Heart right ventricle (tissue), 16 donors: Measurements from ENCODE around the gene SRGAP1. TPM values are rescaled to one million over a fixed set of nuclear protein-coding genes. Genes with fewer than 3 reads are reported as not detected.

ENCODE experiments used
- ATAC-seq, 8 donors: fragments of 200-7000 bp; cut with Tn5 transposase; one replicate each; pipeline ENCODE4 v1.9.1; 2020; ENCODE audit warnings: mild to moderate bottlenecking in 8 of 8, moderate library complexity in 8 of 8, moderate number of reproducible peaks in 1 of 8
- DNase-seq, 2 donors: peaks; one replicate each; pipeline ENCODE4 v3.0.0-alpha.2; 2020
- H3K27ac ChIP-seq, 10 donors: fragments of 200-600 bp; sonication (generic) in 2 of 10; one replicate each; pipeline versions ENCODE4 v1.5.0 to v1.8.0; 2020 to 2022; ENCODE audit warnings: mild to moderate bottlenecking in 3 of 10
- H3K27me3 ChIP-seq, 7 donors: fragments of 200-600 bp; one replicate each; pipeline ENCODE4 v1.8.0; 2021 to 2022; ENCODE audit warnings: mild to moderate bottlenecking in 2 of 7
- H3K36me3 ChIP-seq, 9 donors: fragments of 200-600 bp; sonication (generic) in 1 of 9; one replicate each; pipeline versions ENCODE4 v1.5.0 to v1.8.0; 2020 to 2022; ENCODE audit warnings: mild to moderate bottlenecking in 2 of 9
- H3K4me1 ChIP-seq, 9 donors: fragments of 200-600 bp; sonication (generic) in 1 of 9; one replicate each; pipeline versions ENCODE4 v1.5.0 to v1.8.0; 2020 to 2022; ENCODE audit warnings: mild to moderate bottlenecking in 4 of 9
- H3K4me3 ChIP-seq, 10 donors: fragments of 200-600 bp; sonication (generic) in 2 of 10; one replicate each; pipeline versions ENCODE4 v1.5.0 to v1.8.0; 2020 to 2022; ENCODE audit warnings: mild to moderate bottlenecking in 7 of 10, moderate library complexity in 2 of 10
- H3K9me3 ChIP-seq, 11 donors: fragments of 200-600 bp in 10 of 11; sonication (generic) in 2 of 11; one replicate each; pipeline versions ENCODE4 v1.5.0 to v1.8.0; 2013 to 2022; ENCODE audit warnings: mild to moderate bottlenecking in 2 of 11, control low read depth in 1 of 11, moderate library complexity in 1 of 11
- CTCF ChIP-seq, 9 donors: fragments of 200-600 bp; sonication (generic) in 2 of 9; IDR thresholded peaks; one replicate each; pipeline versions ENCODE4 v1.5.0 to v1.8.0; 2021 to 2022; ENCODE audit warnings: antibody characterized with exemption in 9 of 9, mild to moderate bottlenecking in 5 of 9, moderate library complexity in 1 of 9
- WGBS, 2 donors: extraction: QIAGEN DNeasy Blood & Tissue Kit; methylation state at CpG; one replicate each; pipeline ENCODE4 v1.1.7; 2013; ENCODE audit warnings: inconsistent platforms in 1 of 2; 5-methylcytosine and 5-hydroxymethylcytosine counted together
- intact Hi-C, 10 donors: fragments of 100-400 bp; cut with DNase I; formaldehyde crosslinking; loops; one replicate each; pipeline versions ENCODE4 v1.11.1 to v1.14.2; 2022
- polyA plus RNA-seq, 2 donors: library from polyadenylated mRNA; stranded (reverse); fragments of 200-250 nt; gene quantifications; one replicate each; pipeline ENCODE4 v1.2.3, GENCODE V29; 2013
- total RNA-seq, 10 donors: library from RNA; stranded (reverse); fragmentation: NEBNext Ultra II Directional in 3 of 10; extraction: Animal tissue kit (Norgen Biotek cat#: 25700) in 3 of 10; gene quantifications; one replicate each; pipeline versions ENCODE4 v1.2.1 to v1.2.4, GENCODE V29; 2021 to 2023
- donor health status: Arrhythmogenic right ventricular cardiomyopathy.
- donor health status: ischemic (EF 13 %, LVEDD 7.1; RV severe dilation, severe dysfunction).
- donor health status: healthy with polysubstance abuse.
- donor health status: DM: no; HTN: yes; CAD: no.
- donor health status: DM: no; HTN: no; CAD: no.
- donor health status: ischemic (EF 25% LVEDD 6.9; RV normal size, moderate dysfunction).
- donor health status: ischemic (EF 25% LVEDD 5.7; RV mildly dilated, moderate dysfunction).
- donor health status: healthy.
- donor health status: DM: yes; HTN: yes; CAD: no.
- donor health status: Ischemic cardiomyopathy.
- donor health status: ischemic (EF 35%, LVEDD 5.7; RV mildly dilated, moderate dysfunction).
- donor health status: nonischemic (EF 11% LVEDD 7.7; RV severe dilation, severe dysfunction).
- donor health status: DM: yes; HTN: yes; CAD: no.
- donor health status: PGD.
- donor health status: ischemic (EF 29% LVEDD 5.4; RV normal size, mild dysfunction).
- donor health status: nonischemic (EF 23%, LVEDD 6.1; RV moderate dilation, normal function).

The SRGAP1 gene
- total and polyA plus RNA-seq, 12 donors = 1.3 to 6.4 (median 3.6) TPM

GRCh38 chr12:63997198-63997597 is 152.7 kb downstream of the SRGAP1 start:
- no peak for TF ChIP-seq CTCF (IDR thresholded peaks at IDR 0.05)
- H3K4me3 ChIP-seq = no peak overlapping the region
- H3K9me3 ChIP-seq = no peaks in the 10 kb centered on the region
- H3K4me1 ChIP-seq = peaks cover 0 to 7% (median 0%) of the 10 kb centered on the region in 9 donors
- ATAC-seq (no peak), DNase-seq (no peak)
- intact Hi-C loops = no loop called here
- H3K36me3 ChIP-seq = no peaks in the 10 kb centered on the region
- 88 to 93% methylated on average over 1 of the region's 1 CpG for WGBS, 2 donors
- H3K27ac ChIP-seq = no peak overlapping the region
- H3K27me3 ChIP-seq = no peaks in the 10 kb centered on the region

- peaks cover 0 to 6% (median 0%) of the 10 kb centered on the region in 11 donors for H3K9me3 ChIP-seq
- DNase-seq = no peak
- no peaks in the 10 kb centered on the region for H3K4me1 ChIP-seq
- no peak for ATAC-seq
- H3K4me3 ChIP-seq = no peak overlapping the region
- no peaks in the 10 kb centered on the region for H3K36me3 ChIP-seq
- no peak overlapping the region for H3K27ac ChIP-seq
- no peaks in the 10 kb centered on the region for H3K27me3 ChIP-seq
- intact Hi-C loops = no loop called here
- TF ChIP-seq CTCF (IDR thresholded peaks at IDR 0.05) = no peak
Measured at GRCh38 chr12:63998584-63998983, 154.1 kb downstream of the SRGAP1 start.

GRCh38 chr12:63999853-64000252 is 155.4 kb downstream of the SRGAP1 start:
- intact Hi-C loops = loop anchor here in 2 of 10 donors (10.0 kb wide), 1 partner anchor 155 kb away; the partner anchor contains the start of gene SRGAP1 (in 2 of the 2)
- no peak for TF ChIP-seq CTCF (IDR thresholded peaks at IDR 0.05)

GRCh38 chr12:64001439-64001838 is 156.9 kb downstream of the SRGAP1 start:
- H3K9me3 ChIP-seq = peaks cover 0 to 9% (median 0%) of the 10 kb centered on the region in 11 donors
- peak in 3 of 8 donors; percentile 63 to 79 (median 67) for ATAC-seq
- H3K36me3 ChIP-seq = no peaks in the 10 kb centered on the region
- H3K4me1 ChIP-seq = peaks cover 0 to 6% (median 0%) of the 10 kb centered on the region in 9 donors
- H3K4me3 ChIP-seq = no peak overlapping the region
- TF ChIP-seq CTCF (IDR thresholded peaks at IDR 0.05) = no peak
- intact Hi-C loops = loop anchor here in 2 of 10 donors (10.0 kb wide), 1 partner anchor 157 kb away; the partner anchor contains the start of gene SRGAP1 (in 2 of the 2)
- no peak for DNase-seq
- no peaks in the 10 kb centered on the region for H3K27me3 ChIP-seq
- no peak overlapping the region for H3K27ac ChIP-seq

More at GRCh38 chr12:63999853-64000252, 155.4 kb downstream of the SRGAP1 start:
- no peaks in the 10 kb centered on the region for H3K36me3 ChIP-seq
- H3K27ac ChIP-seq = no peak overlapping the region
- no peak for ATAC-seq
- H3K9me3 ChIP-seq = peaks cover 0 to 9% (median 0%) of the 10 kb centered on the region in 11 donors
- no peak overlapping the region for H3K4me3 ChIP-seq
- no peaks in the 10 kb centered on the region for H3K27me3 ChIP-seq
- DNase-seq = no peak
- 94 to 96% methylated on average over 3 of the region's 3 CpGs for WGBS, 2 donors
- H3K4me1 ChIP-seq = no peaks in the 10 kb centered on the region
